GM12864 (cell line): ENCODE measurements around the gene LIN28B.

Source experiments
- DNase-seq: peaks from one replicate; pipeline ENCODE4 v3.0.0-alpha.2; 2011; ENCODE audit warnings: low read depth
- H3K4me3 ChIP-seq: 2 replicates; pipeline ENCODE4 v1.5.1; 2011; ENCODE audit warnings: mild to moderate bottlenecking, low read depth, low read length, control low read depth
- TF ChIP-seq, protein P1 (sequence below): IDR thresholded peaks from 2 replicates; pipeline ENCODE4 v1.5.1; 2011; ENCODE audit warnings: low read depth, mild to moderate bottlenecking, moderate library complexity, low read length, control low read depth, inconsistent platforms; ENCODE audit errors: missing control alignments

Gene LIN28B

DNA sequence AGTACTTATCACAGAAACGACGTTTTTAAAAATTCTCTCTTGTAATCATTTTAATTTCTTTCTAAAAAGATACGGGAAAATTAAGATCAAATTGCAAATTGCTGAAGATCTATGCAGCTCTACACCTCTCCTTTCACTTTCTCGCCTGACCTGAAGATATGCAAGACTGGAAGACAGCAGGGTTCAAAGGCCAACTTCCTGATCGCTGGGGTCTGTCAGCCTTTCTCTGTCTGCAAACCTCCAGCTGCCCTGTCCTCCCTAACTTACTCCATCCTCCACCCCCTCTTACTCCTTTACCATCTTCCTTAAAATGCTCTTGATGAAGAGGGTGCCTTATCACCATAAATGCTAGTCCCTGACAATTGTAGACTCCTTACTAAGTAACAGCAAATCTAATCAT is 159.2 kb downstream of the LIN28B start:
- no peak overlapping the region for H3K4me3 ChIP-seq
- TF ChIP-seq, protein P1, sequence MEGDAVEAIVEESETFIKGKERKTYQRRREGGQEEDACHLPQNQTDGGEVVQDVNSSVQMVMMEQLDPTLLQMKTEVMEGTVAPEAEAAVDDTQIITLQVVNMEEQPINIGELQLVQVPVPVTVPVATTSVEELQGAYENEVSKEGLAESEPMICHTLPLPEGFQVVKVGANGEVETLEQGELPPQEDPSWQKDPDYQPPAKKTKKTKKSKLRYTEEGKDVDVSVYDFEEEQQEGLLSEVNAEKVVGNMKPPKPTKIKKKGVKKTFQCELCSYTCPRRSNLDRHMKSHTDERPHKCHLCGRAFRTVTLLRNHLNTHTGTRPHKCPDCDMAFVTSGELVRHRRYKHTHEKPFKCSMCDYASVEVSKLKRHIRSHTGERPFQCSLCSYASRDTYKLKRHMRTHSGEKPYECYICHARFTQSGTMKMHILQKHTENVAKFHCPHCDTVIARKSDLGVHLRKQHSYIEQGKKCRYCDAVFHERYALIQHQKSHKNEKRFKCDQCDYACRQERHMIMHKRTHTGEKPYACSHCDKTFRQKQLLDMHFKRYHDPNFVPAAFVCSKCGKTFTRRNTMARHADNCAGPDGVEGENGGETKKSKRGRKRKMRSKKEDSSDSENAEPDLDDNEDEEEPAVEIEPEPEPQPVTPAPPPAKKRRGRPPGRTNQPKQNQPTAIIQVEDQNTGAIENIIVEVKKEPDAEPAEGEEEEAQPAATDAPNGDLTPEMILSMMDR, result no peak
- DNase-seq, result no peak

DNA sequence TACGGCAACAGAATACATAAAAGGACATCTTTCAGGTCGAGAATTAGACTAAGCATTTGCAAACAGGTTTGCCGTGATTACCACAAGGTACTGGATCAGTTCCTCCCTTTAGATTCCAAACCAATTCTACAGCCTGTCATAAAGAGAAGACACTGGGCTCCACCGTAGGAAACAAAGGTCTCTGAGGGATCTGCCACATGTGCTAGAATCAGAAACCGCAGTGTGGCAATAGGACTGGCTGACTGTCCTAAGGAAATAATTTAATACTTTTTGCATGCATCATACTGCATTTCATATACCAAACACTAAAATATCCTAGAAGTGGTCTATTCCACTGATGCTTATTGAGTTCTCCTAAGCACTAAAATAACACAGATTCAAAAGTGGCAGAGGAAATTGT is 163.7 kb downstream of the LIN28B start:
- TF ChIP-seq, protein P1, result no peak
- H3K4me3 ChIP-seq, result no peak overlapping the region
- no peak for DNase-seq

DNA sequence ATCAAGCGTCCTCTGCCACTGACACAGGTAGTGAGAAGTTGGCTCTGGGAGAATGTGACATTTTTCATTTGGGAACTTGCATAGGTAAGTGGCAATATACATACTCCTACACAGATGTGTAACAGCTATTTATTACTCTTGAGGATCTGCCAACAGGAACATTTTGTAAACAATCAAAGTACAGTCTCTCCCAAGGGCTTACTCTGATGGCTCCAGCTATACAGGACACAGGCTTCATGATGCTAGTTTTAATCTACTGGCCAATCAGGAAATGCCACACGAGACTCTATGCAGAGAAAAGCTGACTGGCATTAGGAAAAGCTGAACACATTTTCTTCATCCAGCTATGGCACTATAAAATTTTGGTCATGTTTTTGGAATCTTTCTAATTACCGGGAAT is 165.1 kb downstream of the LIN28B start:
- no peak overlapping the region for H3K4me3 ChIP-seq
- no peak for DNase-seq
- TF ChIP-seq, protein P1, result no peak

DNA sequence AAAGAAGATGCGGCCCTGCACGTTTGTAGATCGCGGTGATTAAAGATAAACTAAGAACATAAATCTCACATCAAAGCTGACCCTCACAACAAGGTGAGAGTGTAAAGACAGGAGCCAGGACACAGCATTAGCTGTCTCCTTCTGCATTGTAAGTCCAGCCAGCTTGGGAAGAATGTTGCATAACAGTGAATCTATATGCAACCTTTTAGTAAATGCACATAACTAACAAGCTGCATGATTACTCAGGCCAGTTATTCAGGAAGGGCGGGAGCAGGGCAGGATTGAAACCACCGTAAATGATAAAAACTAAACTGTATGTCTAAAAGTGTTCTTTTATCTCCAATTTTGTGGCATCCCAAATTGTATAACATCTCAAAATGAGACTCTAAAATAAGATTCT is 165.8 kb downstream of the LIN28B start:
- TF ChIP-seq, protein P1, result no peak
- no peak overlapping the region for H3K4me3 ChIP-seq
- no peak for DNase-seq
